ENCODE measurements around the gene TTC17. TPM values are rescaled to one million over a fixed set of nuclear protein-coding genes. Genes with fewer than 3 reads are reported as not detected.
"Not testable (repeated sequence)": the region's sequence is repeated elsewhere in the genome, so short reads cannot be mapped to it uniquely, and the experiment has no call there.

Gene TTC17
- total RNA-seq = 10 to 100 TPM; 34.4 to 37.7 TPM

GRCh38 chr11:43358801-43359421 is at the start of gene TTC17:
TSS of gene TTC17 (plus strand) at chr11:43358920. CDS start at chr11:43358955, 35 bp downstream.
- Mint-ChIP-seq H3K9me3 (no peaks in the 10 kb centered on the region), H3K27me3 (no peaks in the 10 kb centered on the region), H3K4me1 (peaks cover 34% of the 10 kb centered on the region), H3K4me3 (peak within 1 kb of the TSS; percentile 94), H3K36me3 (peaks cover 9% of the 10 kb centered on the region), H3K27ac (peak within 1 kb of the TSS; percentile 95)
- peak; percentile 93 for DNase-seq

GRCh38 chr11:43311791-43312607 is 46.7 kb upstream of the TTC17 start, which contains the start of gene API5:
TSS of gene API5 (plus strand) at chr11:43311996. CDS start at chr11:43312128, 132 bp downstream.
- Mint-ChIP-seq H3K4me3 (peak within 1 kb of the TSS; percentile 91), H3K36me3 (peaks cover 7% of the 10 kb centered on the region), H3K9me3 (no peaks in the 10 kb centered on the region), H3K27me3 (no peaks in the 10 kb centered on the region), H3K27ac (peak within 1 kb of the TSS; percentile 81), H3K4me1 (peaks cover 37% of the 10 kb centered on the region)
- peak; percentile 93 for DNase-seq

- Mint-ChIP-seq H3K9me3 (no peaks in the 10 kb centered on the region), H3K4me1 (peaks cover 40% of the 10 kb centered on the region), H3K27me3 (no peaks in the 10 kb centered on the region), H3K27ac (peak overlapping the region; percentile 29), H3K36me3 (peaks cover 9% of the 10 kb centered on the region), H3K4me3 (peak overlapping the region; percentile 14)
- no peak for DNase-seq
Measured at GRCh38 chr11:43315966-43316365, 42.8 kb upstream of the TTC17 start.

GRCh38 chr11:43316451-43316850 is 42.3 kb upstream of the TTC17 start:
- no peaks in the 10 kb centered on the region for H3K9me3 Mint-ChIP-seq
- peak; percentile 25 for DNase-seq
- peaks cover 10% of the 10 kb centered on the region for H3K36me3 Mint-ChIP-seq
- no peaks in the 10 kb centered on the region for H3K27me3 Mint-ChIP-seq
- H3K27ac Mint-ChIP-seq = peak overlapping the region; percentile 29
- peaks cover 39% of the 10 kb centered on the region for H3K4me1 Mint-ChIP-seq
- H3K4me3 Mint-ChIP-seq = peak overlapping the region; percentile 22

- Mint-ChIP-seq H3K9me3 (no peaks in the 10 kb centered on the region), H3K4me1 (no peaks in the 10 kb centered on the region), H3K4me3 (no peak overlapping the region), H3K27me3 (no peaks in the 10 kb centered on the region), H3K27ac (no peak overlapping the region), H3K36me3 (peaks cover 19% of the 10 kb centered on the region)
- no peak for DNase-seq
Measured at GRCh38 chr11:43327987-43328386, 30.7 kb upstream of the TTC17 start.

- DNase-seq = no peak
- H3K36me3 Mint-ChIP-seq = peaks cover 14% of the 10 kb centered on the region
- no peak overlapping the region for H3K27ac Mint-ChIP-seq
- no peaks in the 10 kb centered on the region for H3K4me1 Mint-ChIP-seq
- H3K27me3 Mint-ChIP-seq = no peaks in the 10 kb centered on the region
- H3K4me3 Mint-ChIP-seq = no peak overlapping the region
- H3K9me3 Mint-ChIP-seq = no peaks in the 10 kb centered on the region
Measured at GRCh38 chr11:43328482-43328881, 30.2 kb upstream of the TTC17 start.

GRCh38 chr11:43341159-43341558 is 17.6 kb upstream of the TTC17 start:
- Mint-ChIP-seq H3K4me3 (no peak overlapping the region), H3K4me1 (no peaks in the 10 kb centered on the region), H3K36me3 (peaks cover 23% of the 10 kb centered on the region), H3K27ac (no peak overlapping the region), H3K9me3 (no peaks in the 10 kb centered on the region), H3K27me3 (no peaks in the 10 kb centered on the region)
- no peak for DNase-seq

- not testable (repeated sequence) for H3K27ac Mint-ChIP-seq, H3K36me3 Mint-ChIP-seq, H3K9me3 Mint-ChIP-seq, H3K27me3 Mint-ChIP-seq, H3K4me3 Mint-ChIP-seq, DNase-seq, H3K4me1 Mint-ChIP-seq
Measured at GRCh38 chr11:43351426-43351825, 7.3 kb upstream of the TTC17 start.

GRCh38 chr11:43354311-43354710 is 4.4 kb upstream of the TTC17 start:
- DNase-seq = no peak
- Mint-ChIP-seq H3K4me1 (peaks cover 10% of the 10 kb centered on the region), H3K9me3 (no peaks in the 10 kb centered on the region), H3K27me3 (no peaks in the 10 kb centered on the region), H3K4me3 (no peak overlapping the region), H3K27ac (no peak overlapping the region), H3K36me3 (peaks cover 9% of the 10 kb centered on the region)

- Mint-ChIP-seq H3K27me3 (no peaks in the 10 kb centered on the region), H3K9me3 (no peaks in the 10 kb centered on the region), H3K27ac (no peak overlapping the region), H3K36me3 (peaks cover 9% of the 10 kb centered on the region), H3K4me3 (no peak overlapping the region), H3K4me1 (peaks cover 24% of the 10 kb centered on the region)
- DNase-seq = no peak
Measured at GRCh38 chr11:43356336-43356735, 2.4 kb upstream of the TTC17 start.

- Mint-ChIP-seq H3K27ac (peak overlapping the region; percentile 95), H3K36me3 (peaks cover 5% of the 10 kb centered on the region), H3K9me3 (no peaks in the 10 kb centered on the region), H3K27me3 (no peaks in the 10 kb centered on the region), H3K4me1 (peaks cover 31% of the 10 kb centered on the region), H3K4me3 (peak overlapping the region; percentile 94)
- no peak for DNase-seq
Measured at GRCh38 chr11:43358279-43358800, 380 bp upstream of the TTC17 start.

- peak overlapping the region; percentile 95 for H3K27ac Mint-ChIP-seq
- peaks cover 34% of the 10 kb centered on the region for H3K4me1 Mint-ChIP-seq
- H3K4me3 Mint-ChIP-seq = peak overlapping the region; percentile 94
- DNase-seq = peak; percentile 49
- H3K27me3 Mint-ChIP-seq = no peaks in the 10 kb centered on the region
- peaks cover 9% of the 10 kb centered on the region for H3K36me3 Mint-ChIP-seq
- H3K9me3 Mint-ChIP-seq = no peaks in the 10 kb centered on the region
Measured at GRCh38 chr11:43359422-43359818, 700 bp downstream of the TTC17 start.

GRCh38 chr11:43360361-43361032 is 1.8 kb downstream of the TTC17 start:
- H3K4me1 Mint-ChIP-seq = peaks cover 34% of the 10 kb centered on the region
- no peaks in the 10 kb centered on the region for H3K27me3 Mint-ChIP-seq
- H3K4me3 Mint-ChIP-seq = peak overlapping the region; percentile 94
- no peak overlapping the region for H3K27ac Mint-ChIP-seq
- peaks cover 11% of the 10 kb centered on the region for H3K36me3 Mint-ChIP-seq
- DNase-seq = no peak
- no peaks in the 10 kb centered on the region for H3K9me3 Mint-ChIP-seq

GRCh38 chr11:43366677-43367076 is 8.0 kb downstream of the TTC17 start:
- Mint-ChIP-seq H3K36me3 (peaks cover 22% of the 10 kb centered on the region), H3K4me1 (peaks cover 37% of the 10 kb centered on the region), H3K4me3 (no peak overlapping the region), H3K27me3 (no peaks in the 10 kb centered on the region), H3K27ac (no peak overlapping the region), H3K9me3 (no peaks in the 10 kb centered on the region)
- DNase-seq = no peak

Data from activated naive CD8-positive, alpha-beta T cell treated with anti-CD3 and anti-CD28 coated beads for 36 hours (primary cell).